ENCODE results near the gene PUM2.

Gene PUM2

DNA sequence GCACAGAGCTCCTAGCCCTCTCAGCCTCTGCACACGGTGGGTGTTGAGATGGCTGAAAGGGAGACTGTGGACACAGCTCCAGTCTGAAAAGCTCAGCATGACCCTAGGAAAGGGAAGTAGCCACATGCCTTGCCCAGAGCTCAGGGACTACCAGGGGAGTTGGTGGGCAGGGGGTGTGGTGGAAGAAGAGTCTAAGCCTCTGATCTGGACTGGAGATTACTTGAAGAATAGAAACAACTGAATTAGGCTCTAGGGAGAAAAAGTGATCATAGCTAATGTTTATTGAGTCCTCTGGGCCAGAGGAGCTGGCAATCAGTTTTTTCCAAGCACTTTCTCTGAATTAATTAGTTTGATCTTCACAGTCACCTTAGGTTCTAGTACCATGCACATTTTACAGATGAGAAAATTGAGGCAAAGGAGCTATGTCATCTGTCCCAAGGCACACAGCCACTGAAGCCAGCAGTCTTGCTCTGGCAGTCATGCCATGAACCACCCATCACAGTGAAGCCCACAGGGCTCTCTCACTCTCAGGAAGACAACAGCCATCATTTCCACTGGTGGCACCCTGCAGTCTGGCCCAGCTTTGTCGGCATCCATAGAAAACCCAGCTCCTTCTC lies 136.0 kb downstream of the PUM2 start:
- DNase-seq: no peak

DNA sequence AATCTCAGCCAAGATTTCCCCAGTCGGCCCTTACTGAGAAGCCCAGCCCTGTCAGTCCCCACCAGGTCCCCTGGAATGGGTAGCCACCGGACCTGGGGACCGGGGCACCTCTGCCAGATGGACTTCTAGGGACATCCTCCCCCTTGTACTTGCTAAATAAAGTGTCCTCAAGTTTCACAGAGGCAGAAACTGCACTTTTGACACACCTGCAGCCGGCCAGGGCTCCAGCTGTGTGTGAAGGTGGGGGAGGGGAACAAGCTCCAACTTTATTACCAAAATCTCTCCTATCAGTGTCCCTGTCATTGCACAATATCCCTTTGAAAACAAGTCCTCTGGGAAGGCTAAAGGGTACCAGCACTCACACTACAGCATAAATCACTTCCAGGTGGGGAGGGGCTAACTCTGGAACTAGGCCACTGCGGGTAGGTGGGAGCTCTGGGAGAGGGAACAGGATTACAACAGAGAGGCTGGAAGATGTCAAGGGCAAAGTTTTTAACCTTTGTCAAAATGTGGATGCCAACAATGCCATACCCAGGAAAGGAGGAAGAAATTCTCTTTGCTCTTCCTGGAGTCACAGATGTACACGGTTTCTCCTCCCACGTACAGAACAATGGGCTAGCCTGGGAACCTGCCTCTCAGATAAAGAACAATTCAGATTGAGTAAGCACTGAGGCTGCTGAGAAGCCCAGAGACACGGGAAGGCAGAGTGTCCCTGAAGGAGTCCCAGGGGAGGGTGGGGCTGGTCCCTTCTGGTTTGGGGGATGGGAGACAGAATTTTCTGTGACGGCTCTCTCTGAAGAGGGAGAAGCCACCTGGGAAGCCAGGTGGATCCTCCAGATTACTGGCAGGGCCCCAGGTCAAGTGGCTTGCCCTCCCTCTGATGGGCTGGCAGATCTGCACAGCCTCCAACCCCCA lies 136.7 kb downstream of the PUM2 start:
- DNase-seq: no peak

DNA sequence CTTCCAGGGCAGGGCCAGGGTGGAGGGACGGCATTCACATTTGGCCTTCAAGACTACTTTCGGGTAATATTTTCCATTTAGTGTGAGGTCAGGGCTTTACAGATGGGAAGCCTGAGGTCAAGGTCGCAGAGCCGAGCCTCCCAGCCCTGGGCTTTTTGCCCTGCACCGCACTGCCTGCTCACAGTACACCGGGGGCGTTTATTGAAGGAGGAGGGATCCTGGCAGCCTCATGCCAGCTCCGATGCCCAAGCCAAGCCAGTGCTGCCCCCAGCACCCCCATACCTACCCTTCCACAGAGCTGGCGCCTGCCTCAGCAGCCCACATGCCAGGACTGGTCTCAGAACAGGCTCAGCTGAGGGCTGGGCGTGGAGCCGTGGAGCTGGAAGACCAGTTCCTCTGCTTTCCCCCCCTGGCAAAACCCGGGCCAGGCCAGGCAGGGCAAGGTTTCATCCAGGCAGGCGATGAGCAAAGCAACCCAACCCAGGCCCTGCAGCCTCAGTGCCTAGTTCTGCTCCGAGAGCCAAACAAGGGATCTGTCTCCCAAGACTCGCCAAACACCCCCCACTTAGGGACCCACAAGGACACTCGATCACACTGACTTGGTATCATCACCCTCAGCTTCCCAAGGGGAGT lies 137.7 kb downstream of the PUM2 start:
- no peak for DNase-seq

DNA sequence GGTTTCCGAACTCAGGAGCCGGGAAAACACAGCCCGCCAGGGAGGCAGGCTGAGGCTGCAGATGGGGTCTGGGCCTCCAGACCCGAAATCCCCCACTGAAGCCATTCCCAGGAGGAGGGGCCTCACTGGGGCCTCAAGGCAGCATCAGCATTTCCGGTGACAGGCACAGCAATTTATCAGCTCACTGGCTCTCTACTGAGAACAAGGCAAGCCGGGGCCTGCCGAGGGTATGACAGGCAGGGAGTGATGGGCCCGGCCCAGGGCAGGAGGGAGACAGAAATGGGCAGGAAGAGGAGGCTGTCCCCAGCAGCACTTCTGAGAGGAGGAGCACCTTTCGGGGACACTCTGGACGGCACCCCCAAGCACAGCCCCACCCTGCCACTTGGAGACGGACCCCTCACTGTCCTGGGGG lies 138.2 kb downstream of the PUM2 start:
- DNase-seq: no peak

DNA sequence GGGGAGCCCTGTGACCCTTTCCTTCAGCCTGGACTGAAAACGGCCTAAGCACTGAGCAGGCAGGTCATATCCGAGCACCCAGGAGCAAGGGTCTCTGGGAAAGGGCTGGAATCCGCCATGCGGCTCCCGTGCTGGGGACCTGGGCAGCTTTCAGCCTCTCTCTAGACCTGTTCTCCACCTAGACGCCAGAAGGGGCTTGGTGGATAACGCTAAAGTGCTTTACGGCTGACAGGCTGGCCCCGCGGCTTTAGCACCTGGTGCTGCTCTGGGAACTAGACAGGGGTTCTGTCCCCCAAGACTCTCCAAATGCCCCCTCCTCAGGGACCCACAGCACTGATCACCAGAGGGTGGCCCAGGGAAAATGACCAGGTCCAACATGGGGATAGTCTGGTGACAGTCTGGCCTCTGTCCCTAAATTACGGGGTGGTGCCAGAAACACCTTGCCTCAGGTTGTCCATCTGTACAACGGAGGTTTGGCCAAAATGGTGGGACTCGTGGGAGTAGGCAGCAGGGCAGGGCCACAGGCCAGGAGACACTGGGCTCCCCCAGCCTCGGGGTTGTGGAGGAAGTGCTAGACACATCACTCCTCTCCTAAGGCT lies 138.7 kb downstream of the PUM2 start:
- DNase-seq: no peak

DNA sequence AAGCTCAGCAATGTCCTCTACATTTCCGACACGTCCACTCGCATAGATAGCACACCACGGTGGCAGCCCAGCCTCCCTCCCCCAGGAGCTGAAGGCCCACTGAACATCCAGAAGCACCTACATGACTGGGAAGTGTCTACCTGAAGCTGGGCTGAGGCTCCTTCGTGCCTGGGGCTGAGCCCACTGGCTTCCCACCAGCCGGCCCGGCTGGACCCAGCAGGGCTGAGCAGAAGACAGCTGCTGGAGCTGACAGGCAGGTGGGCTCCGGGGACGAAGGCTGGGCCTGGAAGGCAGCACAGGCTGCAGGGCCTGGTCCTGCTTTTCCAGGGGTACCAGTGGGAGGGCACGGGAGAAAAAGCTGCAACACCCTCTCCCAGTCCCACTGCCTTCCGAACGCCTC lies 139.2 kb downstream of the PUM2 start:
- no peak for DNase-seq

DNA sequence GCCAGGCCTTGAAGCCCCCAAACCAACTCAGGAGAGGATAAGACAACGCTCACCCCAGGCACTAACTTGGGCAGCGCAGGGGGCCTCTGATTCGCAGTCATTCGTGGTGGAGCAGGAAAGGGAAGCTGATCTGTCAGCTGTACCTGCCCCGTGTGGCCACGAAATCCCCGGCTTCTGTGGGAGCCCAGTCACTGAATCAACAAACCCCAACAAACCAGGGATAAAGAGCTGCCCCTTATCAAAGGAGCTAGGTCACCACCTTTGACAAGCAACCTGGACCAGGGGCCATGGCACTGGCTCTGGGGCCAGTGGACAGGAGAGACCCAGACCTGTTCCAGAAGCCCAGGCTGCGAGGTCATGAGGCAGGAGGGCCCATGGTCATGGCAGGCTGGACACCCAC lies 140.2 kb downstream of the PUM2 start:
- no peak for DNase-seq

- peak; percentile 73 for DNase-seq
Measured at GRCh38 chr2:20209373-20210109, 141.1 kb downstream of the PUM2 start.

DNA sequence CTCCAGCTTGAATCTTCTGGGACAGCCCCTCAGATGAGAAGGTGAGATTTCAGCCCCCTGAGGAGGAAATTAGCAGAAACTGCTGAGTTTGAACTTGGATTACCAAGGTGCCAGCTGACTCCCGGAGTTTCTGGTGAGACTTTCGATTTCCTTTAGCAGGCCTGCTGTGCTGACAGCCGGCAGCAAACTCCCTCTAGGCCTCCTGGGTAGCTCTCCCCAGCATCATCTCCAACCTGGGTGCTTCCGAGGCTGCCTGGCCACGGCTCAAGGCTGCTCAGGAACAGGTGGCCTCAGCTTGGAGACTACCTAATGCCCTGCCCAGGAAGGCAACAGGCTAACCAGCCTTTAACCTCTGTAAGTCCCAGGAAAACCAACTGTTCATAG lies 142.2 kb downstream of the PUM2 start:
- DNase-seq: no peak

DNA sequence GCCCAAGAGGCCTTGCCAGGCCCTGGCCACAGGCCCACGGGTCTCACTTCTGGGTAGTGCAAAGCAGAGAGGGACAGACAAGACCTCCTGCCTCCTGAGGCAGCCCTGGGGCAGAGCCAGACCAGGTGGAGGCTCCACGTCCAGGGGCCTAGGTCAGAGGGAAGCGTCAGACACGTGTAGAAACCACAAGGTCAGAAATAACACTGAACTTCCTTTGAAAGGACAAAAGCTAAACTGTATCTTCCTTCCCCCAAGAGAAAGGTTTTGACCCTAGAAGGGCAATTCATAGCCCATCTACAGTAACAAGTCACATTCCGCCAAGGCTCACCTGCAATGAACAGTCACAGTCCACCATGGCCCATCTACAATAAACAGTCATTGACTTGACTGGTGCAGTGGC lies 143.6 kb downstream of the PUM2 start:
- no peak for DNase-seq

DNA sequence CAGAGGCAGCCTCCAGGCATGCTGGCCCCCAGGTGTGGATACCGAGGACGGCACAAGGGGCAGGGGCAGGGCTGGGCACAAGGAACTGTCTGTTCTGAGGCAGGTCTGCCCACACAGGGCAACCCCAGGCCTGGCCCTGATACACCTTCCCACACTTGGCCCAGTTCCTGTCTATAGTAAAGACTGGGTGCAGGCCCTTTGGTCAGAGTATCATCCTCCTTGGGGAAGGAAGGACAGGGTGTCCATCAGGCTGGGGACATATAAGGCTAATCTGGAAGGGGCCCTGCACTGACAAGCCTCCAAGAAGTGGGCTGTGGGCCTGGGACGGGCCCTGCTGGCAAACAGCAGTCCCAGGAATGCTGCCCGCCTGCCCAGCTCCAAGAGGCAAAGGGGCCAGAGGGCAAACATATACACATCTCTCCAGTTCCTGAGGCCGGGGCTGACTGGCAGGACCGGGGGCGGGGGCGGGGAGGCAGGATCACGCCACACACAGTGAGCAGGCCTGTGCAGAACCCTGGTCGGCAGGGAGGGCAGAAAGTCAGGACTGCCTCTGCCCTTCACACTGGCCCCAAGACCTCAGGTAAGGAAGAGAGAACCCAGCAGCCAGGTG lies 144.6 kb downstream of the PUM2 start:
- no peak for DNase-seq

DNA sequence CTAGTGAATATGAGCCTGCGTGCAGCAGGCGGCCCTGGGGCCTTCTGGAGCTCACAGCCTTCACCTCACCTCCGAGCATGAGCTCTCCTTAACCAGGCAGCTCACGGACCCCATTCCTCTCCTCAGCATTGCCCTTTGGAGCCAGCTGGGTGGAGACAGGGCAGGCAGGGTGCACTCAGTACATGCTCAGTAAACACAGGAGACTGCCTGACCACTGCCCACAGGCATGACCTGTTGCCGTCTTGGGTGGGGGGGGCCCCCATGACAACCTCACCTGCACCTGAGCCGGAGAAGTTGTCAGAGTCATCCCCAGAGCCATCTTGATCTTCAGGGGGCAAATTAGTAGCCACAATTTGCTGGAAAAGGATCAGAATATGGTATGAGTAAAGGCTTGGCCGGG lies 145.6 kb downstream of the PUM2 start:
- DNase-seq: no peak

DNA sequence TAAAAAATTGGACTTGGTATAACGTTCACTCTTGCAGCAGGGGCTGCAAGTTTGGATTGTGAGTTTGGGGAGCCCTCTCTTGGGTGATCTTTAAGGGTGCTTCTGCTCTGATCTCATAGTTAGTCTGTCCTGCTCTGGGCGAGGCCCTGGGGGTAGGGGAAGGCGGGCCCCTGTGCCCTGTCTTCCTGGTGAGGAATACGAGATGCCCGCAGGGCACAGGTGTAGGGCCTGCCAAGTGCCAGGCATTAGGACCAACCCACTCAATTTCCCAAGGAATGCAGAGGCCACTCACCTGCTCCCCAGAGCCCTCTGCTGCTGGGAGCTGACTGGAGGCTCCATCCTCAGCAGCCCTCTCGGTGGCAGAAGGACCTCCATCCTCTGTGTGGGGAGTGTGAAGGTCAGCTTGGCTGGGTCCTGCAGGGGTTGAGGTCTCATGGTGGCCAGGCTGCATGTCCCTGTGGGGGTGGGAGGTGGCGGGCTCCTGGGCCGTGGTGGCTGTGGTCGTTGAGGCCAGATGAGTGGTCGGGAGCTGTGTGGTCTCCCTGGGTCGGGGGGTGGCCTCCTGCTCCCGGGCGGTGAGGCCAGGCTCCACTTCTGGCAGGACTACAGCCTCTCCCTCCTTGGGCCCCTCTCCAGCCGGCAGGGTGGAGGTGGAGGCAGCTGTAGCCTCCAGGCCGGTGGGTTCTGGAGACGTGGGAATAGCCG lies 147.0 kb downstream of the PUM2 start:
- no peak for DNase-seq

DNA sequence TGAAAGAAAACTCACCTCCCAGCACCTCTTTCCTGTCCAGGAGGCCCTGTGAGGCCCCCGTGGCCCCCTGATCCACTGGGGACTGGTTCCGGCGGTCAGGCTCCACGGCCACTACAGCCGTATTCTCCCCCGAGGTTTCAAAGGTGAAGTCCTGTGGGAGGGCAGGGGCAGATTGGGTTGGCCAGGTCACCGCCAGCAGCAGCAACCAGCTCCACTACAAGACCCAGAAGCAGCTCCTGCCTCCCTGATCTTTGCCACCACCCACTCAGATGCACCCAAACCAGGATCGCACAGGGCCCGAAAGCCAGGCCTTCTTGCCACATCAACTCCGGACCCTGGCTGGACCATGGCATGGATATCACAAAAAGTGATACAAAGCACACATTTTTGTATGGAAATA lies 147.6 kb downstream of the PUM2 start:
- no peak for DNase-seq

- DNase-seq: no peak
Measured at GRCh38 chr2:20201671-20202070, 149.0 kb downstream of the PUM2 start.

DNA sequence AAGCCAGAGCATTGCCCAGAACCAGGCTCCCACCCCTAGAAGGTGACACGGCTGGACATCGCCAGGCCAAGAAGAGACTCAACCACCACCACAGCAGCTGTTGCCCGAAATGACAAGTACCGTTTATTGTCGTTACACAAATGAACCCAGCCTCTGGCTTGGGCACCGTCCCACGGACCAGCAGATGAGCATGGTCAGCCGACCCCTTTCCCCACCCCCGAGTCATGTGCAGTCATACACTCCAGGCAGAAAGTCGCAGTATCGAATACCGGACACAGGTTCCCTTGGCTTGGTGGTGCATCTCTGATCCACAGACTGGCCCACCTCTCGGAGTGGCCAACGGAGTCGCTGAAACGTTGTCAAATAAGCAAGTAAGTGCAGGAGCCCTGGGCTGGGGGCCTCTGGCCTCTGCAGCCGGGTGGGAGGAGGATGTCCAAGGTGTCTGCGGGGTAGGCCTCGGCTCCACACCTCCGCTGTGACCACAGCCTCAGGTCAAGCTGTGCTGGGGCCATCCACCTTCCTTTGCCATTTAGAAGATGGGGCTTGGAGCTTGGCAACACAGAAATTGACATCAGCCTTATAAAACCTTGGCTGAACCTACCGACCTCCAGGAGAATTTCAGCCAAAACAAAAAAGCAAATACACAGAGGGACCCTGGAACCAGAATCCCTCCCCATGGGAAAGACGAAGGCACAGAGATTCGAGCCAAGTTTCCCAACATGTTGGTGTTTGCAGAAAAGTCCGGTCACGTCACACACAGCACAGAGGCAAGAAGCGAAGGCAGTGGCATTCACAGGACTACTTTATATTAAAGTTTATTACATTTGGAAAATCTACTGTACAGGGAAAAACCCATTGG lies 149.7 kb downstream of the PUM2 start:
- no peak for DNase-seq

- no peak for DNase-seq
Measured at GRCh38 chr2:20199633-20200270, 150.9 kb downstream of the PUM2 start.

GRCh38 chr2:20198796-20199632 lies 151.6 kb downstream of the PUM2 start:
- no peak for DNase-seq

Data from femur (tissue), 1 donor.